NCI-H345 (cell line): ENCODE results near the gene THADA.

Experiments
- DNase-seq: peaks from one replicate; lab custom pipeline; 2025; lab: John Stamatoyannopoulos, UW

The THADA gene

GRCh38 chr2:43509886-43510285, 86.0 kb downstream of the THADA start:
- no peak for DNase-seq

- no peak for DNase-seq
Measured at GRCh38 chr2:43508209-43508608, 87.6 kb downstream of the THADA start.

GRCh38 chr2:43507137-43507536, 88.7 kb downstream of the THADA start:
- DNase-seq = no peak

- no peak for DNase-seq
Measured at GRCh38 chr2:43495727-43496126, 100.1 kb downstream of the THADA start.

GRCh38 chr2:43493954-43494353, 101.9 kb downstream of the THADA start:
- DNase-seq = no peak

- no peak for DNase-seq
Measured at GRCh38 chr2:43491065-43491639, 104.7 kb downstream of the THADA start.

- DNase-seq = no peak
Measured at GRCh38 chr2:43490252-43490786, 105.5 kb downstream of the THADA start.

GRCh38 chr2:43488737-43489136, 107.1 kb downstream of the THADA start:
- no peak for DNase-seq

- no peak for DNase-seq
Measured at GRCh38 chr2:43486603-43487002, 109.2 kb downstream of the THADA start.

GRCh38 chr2:43484323-43484930, 111.4 kb downstream of the THADA start:
- peak; percentile 52 for DNase-seq

- no peak for DNase-seq
Measured at GRCh38 chr2:43482961-43483360, 112.9 kb downstream of the THADA start.

- no peak for DNase-seq
Measured at GRCh38 chr2:43481927-43482542, 113.8 kb downstream of the THADA start.

GRCh38 chr2:43480874-43481273, 115.0 kb downstream of the THADA start:
- DNase-seq = no peak

GRCh38 chr2:43478412-43479086, 117.3 kb downstream of the THADA start:
- DNase-seq = no peak

GRCh38 chr2:43475922-43476321, 119.9 kb downstream of the THADA start:
- DNase-seq = no peak

GRCh38 chr2:43475137-43475846, 120.5 kb downstream of the THADA start:
- DNase-seq = no peak

GRCh38 chr2:43474273-43474672, 121.6 kb downstream of the THADA start:
- no peak for DNase-seq

- DNase-seq = no peak
Measured at GRCh38 chr2:43473767-43474166, 122.1 kb downstream of the THADA start.

- peak; percentile 17 for DNase-seq
Measured at GRCh38 chr2:43472527-43473194, 123.2 kb downstream of the THADA start.

GRCh38 chr2:43469713-43470112, 126.1 kb downstream of the THADA start:
- no peak for DNase-seq

GRCh38 chr2:43469094-43469493, 126.7 kb downstream of the THADA start:
- DNase-seq = no peak

- no peak for DNase-seq
Measured at GRCh38 chr2:43467891-43468290, 127.9 kb downstream of the THADA start.
